ENCODE data around the gene FAS. TPM values are rescaled to one million over a fixed set of nuclear protein-coding genes. Genes with fewer than 3 reads are reported as not detected.

Gene FAS
- total RNA-seq, 1 experiment from 2014 or later: 0.14 TPM

DNA sequence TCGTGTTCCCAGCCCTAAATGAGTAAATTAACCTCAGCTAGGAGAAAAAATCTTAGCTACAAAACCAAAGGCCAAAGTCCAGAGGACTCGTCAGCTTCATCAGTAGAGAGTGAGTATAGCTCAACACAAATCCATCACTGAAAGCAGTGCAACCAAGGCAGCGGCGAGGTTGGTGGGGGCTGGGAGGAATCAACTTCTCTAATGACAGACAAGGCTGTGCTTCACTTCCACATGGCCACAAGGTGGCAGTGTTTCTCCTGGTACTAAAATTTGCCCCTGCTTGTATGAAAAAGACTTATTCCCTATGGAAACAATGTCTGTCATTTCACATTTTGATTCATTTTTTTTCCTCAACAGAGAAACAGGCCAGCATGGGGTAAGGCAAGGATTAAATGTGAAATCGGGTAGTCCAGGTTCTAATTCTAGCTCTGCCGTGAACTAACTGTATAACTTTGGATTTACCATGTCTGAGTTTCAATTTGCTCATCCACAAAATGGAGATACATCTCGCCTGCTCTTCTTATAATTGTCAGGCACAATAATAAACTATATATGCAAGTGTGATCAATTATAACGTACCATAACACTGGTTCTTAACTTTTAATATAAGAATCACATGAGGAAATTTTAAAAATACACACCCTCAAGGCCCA lies 39.3 kb downstream of the FAS start:
- H3K4me3 ChIP-seq (ENCODE audit: insufficient read depth, low read depth, low read length): no peak overlapping the region
- peak; percentile 46 for DNase-seq
- H3K27me3 ChIP-seq (ENCODE audit: control insufficient read depth, insufficient read depth, low read length): no peaks in the 10 kb centered on the region
- H3K36me3 ChIP-seq (replicated peaks; ENCODE audit: control insufficient read depth, insufficient read depth, low read length): no peaks in the 10 kb centered on the region

DNA sequence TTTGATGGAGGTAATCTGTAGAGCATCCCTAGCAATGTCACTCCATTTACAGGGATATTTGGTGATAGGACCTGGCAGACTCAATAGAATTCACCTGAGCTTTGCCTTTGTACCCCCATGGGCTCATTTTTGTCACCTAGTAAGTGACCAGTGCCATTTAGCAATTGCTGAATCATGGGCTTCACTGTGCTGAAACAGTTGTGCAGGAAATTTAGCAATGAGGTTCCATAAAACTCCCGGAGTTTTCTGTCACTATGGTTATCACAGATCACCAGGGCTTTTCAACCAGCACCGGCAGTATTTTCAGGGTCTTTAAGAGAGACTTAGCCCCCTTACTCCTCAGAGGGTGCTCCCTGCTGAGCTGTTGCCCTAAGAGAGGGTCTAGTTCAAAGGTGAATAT lies 40.2 kb downstream of the FAS start:
- H3K36me3 ChIP-seq (replicated peaks; ENCODE audit: control insufficient read depth, insufficient read depth, low read length): no peaks in the 10 kb centered on the region
- H3K4me3 ChIP-seq (ENCODE audit: insufficient read depth, low read depth, low read length): no peak overlapping the region
- no peaks in the 10 kb centered on the region for H3K27me3 ChIP-seq (ENCODE audit: control insufficient read depth, insufficient read depth, low read length)
- no peak for DNase-seq

DNA sequence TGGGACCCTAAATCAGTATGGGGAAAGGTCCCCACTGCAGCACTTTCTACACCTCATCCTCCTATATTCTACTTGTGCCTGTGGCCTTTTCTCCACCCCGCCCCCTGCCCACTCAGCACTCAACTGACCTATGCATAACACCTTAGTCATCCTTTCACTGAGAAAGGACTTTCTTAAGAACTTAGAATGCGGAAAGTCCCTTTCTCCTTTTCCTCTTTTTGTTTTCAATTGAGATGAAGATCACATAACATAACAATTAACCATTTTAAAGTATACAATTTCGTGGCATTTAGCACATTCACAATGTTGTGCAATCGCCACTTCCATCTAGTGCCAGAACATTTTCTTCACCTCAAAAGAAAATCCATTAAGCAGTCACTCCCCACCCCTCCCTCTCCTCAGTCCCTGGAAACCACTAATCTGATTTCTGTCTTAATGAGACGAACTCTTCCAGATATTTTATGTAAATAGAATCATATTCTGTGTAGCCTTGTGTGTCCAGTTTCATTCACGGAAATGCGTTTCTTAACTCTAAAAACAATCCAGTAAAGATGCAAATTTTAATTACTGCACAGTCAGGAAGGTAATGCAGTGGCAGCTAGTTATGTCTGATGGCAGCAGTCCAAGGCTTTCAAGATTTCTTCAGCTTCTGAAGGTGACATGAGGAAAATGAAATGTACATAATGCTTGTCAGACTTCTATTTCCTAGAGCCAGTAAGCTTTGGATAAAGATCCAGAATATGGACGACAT lies 41.7 kb downstream of the FAS start:
- H3K27me3 ChIP-seq (ENCODE audit: control insufficient read depth, insufficient read depth, low read length): no peaks in the 10 kb centered on the region
- DNase-seq: no peak
- no peak overlapping the region for H3K4me3 ChIP-seq (ENCODE audit: insufficient read depth, low read depth, low read length)
- H3K36me3 ChIP-seq (replicated peaks; ENCODE audit: control insufficient read depth, insufficient read depth, low read length): no peaks in the 10 kb centered on the region

DNA sequence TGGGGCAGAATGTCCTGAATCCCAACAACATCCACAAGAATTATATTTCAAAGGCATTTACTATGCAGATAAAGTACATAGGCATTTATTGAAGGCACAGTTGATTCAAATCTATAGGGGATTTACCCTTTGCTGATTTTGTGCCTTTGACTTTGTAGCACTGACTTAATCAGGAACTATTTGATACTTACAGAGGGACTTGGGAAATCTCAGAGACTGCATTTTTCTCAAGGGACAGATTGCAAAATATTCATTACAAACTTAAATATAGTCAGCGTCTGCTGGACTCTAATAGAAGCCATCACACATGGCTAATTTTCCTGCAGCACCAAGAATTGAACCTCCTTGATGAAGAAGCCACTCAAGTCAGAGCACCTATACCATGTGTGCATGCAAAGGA lies 44.9 kb downstream of the FAS start:
- DNase-seq: no peak
- H3K36me3 ChIP-seq (replicated peaks; ENCODE audit: control insufficient read depth, insufficient read depth, low read length): no peaks in the 10 kb centered on the region

DNA sequence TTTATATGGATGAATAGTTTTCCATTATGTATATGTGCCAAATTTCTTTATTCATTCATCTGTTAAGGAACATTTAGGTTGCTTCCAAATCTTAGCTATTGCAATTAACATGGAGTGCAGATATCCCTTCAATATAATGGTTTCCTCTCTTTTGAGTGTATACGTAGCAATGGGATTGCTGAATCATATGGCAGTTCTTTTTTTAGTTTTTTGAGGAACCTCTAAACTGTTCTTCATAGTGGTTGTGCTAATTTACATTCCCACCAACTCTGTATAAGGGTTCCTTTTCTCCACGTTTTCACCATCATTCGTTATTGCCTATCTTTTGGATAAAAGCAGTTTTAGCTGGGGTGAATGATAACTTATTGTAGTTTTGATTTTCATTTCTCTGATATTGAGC lies 46.5 kb downstream of the FAS start:
- Histone ChIP-seq H3K36me3 (replicated peaks; ENCODE audit: control insufficient read depth, insufficient read depth, low read length) (no peaks in the 10 kb centered on the region), H3K27me3 (ENCODE audit: control insufficient read depth, insufficient read depth, low read length) (no peaks in the 10 kb centered on the region), H3K4me3 (ENCODE audit: insufficient read depth, low read depth, low read length) (no peak overlapping the region)
- DNase-seq: no peak

More for the DNA sequence above, 44.9 kb downstream of the FAS start:
- Histone ChIP-seq H3K27me3 (ENCODE audit: control insufficient read depth, insufficient read depth, low read length) (no peaks in the 10 kb centered on the region), H3K4me3 (ENCODE audit: insufficient read depth, low read depth, low read length) (no peak overlapping the region)

DNA sequence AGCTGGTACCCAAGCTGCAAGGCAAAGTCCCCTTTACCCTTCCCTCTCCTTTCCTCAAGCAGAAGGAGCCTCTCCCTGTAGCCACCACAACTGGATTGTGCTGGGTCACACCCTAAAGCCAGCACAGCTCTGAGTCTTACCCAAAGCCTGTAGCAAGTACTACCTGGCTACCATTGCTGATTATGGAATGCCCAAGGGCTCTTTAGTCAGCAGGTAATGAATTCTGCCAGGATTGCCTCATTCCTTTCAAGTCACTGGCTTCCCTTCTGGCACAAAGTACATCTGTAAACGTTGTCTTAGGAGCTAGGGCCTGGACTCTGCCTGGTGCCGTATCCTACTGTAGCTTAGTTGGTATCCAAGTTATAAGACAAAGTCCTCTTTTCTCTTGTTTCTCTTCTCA lies 52.0 kb downstream of the FAS start:
- DNase-seq: no peak
- Histone ChIP-seq H3K4me3 (ENCODE audit: insufficient read depth, low read depth, low read length) (no peak overlapping the region), H3K36me3 (replicated peaks; ENCODE audit: control insufficient read depth, insufficient read depth, low read length) (no peaks in the 10 kb centered on the region), H3K27me3 (ENCODE audit: control insufficient read depth, insufficient read depth, low read length) (no peaks in the 10 kb centered on the region)

DNA sequence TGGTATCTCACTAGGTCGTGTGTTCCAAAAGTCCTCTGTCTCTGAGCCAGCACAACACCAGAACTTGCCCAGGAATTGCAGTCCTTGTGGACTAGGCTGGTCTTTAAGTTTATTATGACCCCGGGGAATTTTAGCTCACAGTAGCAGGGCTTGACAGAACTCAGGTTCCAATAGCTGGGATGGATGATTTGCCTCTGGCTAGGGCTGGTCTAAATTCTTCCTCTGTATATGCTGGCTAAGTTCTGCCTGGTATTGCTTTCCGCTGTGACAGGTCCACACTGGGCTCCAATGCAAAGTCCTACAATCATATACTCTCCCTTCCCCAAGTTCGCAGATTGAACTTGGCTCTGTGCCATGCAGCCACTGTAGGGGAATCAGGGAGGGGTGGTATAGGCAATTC lies 52.5 kb downstream of the FAS start:
- Histone ChIP-seq H3K27me3 (ENCODE audit: control insufficient read depth, insufficient read depth, low read length) (no peaks in the 10 kb centered on the region), H3K4me3 (ENCODE audit: insufficient read depth, low read depth, low read length) (no peak overlapping the region), H3K36me3 (replicated peaks; ENCODE audit: control insufficient read depth, insufficient read depth, low read length) (no peaks in the 10 kb centered on the region)
- DNase-seq: no peak

DNA sequence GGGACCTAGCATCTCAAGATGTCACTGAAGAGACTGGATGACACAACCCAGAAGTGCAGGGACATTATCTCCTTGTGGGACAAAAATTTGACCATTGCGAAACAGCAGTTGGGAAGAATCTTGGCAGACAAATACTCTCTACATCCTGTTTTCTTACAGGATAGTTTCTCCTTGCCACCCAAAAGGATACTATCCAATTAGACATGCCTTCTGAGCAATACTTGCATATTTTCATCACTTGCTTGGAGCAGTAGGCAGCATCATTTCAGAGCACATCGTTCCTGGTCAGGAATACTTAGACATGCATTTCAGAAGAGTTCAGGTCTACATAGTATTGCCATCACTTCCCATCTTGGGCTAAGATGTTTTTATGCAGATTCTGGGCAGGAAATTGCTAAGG lies 56.8 kb downstream of the FAS start:
- H3K27me3 ChIP-seq (ENCODE audit: control insufficient read depth, insufficient read depth, low read length): no peaks in the 10 kb centered on the region
- no peak overlapping the region for H3K4me3 ChIP-seq (ENCODE audit: insufficient read depth, low read depth, low read length)
- no peaks in the 10 kb centered on the region for H3K36me3 ChIP-seq (replicated peaks; ENCODE audit: control insufficient read depth, insufficient read depth, low read length)
- no peak for DNase-seq

DNA sequence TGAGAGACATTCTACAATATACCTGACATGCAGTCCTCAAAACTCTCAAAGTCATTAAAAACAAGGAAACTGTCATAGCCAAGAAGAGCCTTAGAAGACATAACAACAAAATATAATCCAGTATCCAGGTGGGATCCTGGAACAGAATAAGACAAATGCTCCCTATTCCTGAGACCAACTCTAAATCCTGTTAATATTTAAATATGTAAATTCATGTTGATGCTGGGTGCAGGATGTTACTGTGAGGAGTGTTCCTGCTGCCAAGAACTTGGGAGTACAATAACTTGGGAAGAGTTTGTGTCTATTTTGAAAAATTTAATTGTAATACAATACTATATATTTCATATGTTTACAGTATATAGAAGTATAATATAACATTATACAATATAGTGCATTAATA lies 61.0 kb downstream of the FAS start:
- no peaks in the 10 kb centered on the region for H3K27me3 ChIP-seq (ENCODE audit: control insufficient read depth, insufficient read depth, low read length)
- no peaks in the 10 kb centered on the region for H3K36me3 ChIP-seq (replicated peaks; ENCODE audit: control insufficient read depth, insufficient read depth, low read length)
- no peak for DNase-seq
- H3K4me3 ChIP-seq (ENCODE audit: insufficient read depth, low read depth, low read length): no peak overlapping the region

DNA sequence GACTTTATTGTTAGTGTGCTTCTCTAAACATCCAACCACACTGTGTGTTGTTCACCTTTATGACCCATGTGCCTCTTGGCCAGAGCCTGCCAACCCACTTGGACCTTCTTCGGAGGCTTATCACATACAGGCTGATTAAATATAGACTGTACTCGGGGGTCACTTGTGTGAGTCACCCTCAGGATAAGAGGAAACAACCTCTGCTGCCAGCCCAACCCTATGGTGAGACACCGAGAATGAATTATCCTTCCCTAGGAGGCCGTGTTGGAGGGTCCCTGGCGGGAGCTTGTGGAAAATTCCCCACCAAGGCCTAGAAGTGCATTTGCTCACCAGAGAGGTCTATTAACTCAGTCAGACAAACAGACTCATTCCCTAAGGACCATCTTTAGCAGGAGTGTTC lies 63.0 kb downstream of the FAS start:
- no peaks in the 10 kb centered on the region for H3K27me3 ChIP-seq (ENCODE audit: control insufficient read depth, insufficient read depth, low read length)
- H3K36me3 ChIP-seq (replicated peaks; ENCODE audit: control insufficient read depth, insufficient read depth, low read length): no peaks in the 10 kb centered on the region
- no peak overlapping the region for H3K4me3 ChIP-seq (ENCODE audit: insufficient read depth, low read depth, low read length)
- no peak for DNase-seq

DNA sequence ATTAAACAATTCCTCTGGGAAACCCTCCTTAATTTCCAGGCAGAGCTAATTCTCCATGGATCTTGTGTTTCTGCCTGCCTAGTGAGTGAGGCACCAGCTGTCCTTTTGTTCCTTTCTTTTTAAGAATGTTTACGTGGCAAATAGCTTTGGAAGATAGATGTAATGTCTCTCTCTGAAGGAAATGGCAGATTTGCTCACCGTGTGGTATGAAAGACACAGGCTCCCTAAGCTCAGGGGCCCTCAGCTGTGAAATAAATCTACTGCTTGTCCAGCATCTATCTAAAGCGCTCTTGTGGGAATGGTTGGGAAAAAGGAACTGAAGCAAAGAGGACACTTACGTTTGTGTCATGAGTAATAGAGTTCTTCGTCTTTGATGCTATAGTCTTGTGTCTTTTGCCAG lies 64.6 kb downstream of the FAS start:
- H3K36me3 ChIP-seq (replicated peaks; ENCODE audit: control insufficient read depth, insufficient read depth, low read length): no peaks in the 10 kb centered on the region
- no peaks in the 10 kb centered on the region for H3K27me3 ChIP-seq (ENCODE audit: control insufficient read depth, insufficient read depth, low read length)
- no peak for DNase-seq
- no peak overlapping the region for H3K4me3 ChIP-seq (ENCODE audit: insufficient read depth, low read depth, low read length)

DNA sequence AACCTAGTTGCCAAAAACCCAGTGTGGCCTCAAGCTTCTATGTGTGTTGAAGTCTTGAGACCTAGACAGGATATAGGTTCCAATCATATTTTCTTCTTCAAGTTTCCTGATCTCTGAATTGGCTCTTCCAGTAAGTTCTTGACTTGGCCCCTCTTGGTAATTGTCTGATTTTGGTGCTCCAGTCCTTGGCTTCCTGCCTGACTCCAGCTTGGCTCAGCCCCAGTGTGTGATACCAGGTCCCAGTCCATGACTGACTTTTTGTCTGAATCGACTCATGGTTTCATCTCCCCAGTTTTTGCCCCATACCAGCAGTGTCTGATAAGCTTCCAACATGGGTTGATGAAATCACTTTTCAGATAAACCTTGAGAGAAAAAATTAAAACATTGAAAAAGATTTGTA lies 72.3 kb downstream of the FAS start:
- H3K36me3 ChIP-seq (replicated peaks; ENCODE audit: control insufficient read depth, insufficient read depth, low read length): no peaks in the 10 kb centered on the region
- no peak overlapping the region for H3K4me3 ChIP-seq (ENCODE audit: insufficient read depth, low read depth, low read length)
- no peaks in the 10 kb centered on the region for H3K27me3 ChIP-seq (ENCODE audit: control insufficient read depth, insufficient read depth, low read length)
- DNase-seq: no peak

DNA sequence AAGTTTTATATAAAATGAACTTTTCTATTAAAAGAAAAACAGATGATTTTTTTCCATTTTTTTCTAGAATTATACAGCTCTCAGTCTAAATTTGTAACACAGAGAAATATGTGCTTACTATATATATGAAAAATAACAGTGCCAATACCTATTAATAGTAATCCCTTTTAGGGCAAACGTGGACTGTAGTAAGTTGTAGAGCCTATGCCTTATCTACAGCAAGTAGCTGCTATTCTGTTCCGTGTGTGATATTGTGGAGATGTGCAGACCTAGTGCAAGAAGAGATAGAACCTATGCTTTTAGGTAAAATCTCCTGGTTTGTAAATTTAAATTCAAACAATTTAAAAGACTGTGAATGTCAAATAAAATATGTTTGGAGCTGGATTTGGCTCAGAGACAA lies 72.9 kb downstream of the FAS start:
- Histone ChIP-seq H3K36me3 (replicated peaks; ENCODE audit: control insufficient read depth, insufficient read depth, low read length) (no peaks in the 10 kb centered on the region), H3K4me3 (ENCODE audit: insufficient read depth, low read depth, low read length) (no peak overlapping the region), H3K27me3 (ENCODE audit: control insufficient read depth, insufficient read depth, low read length) (no peaks in the 10 kb centered on the region)
- DNase-seq: no peak

DNA sequence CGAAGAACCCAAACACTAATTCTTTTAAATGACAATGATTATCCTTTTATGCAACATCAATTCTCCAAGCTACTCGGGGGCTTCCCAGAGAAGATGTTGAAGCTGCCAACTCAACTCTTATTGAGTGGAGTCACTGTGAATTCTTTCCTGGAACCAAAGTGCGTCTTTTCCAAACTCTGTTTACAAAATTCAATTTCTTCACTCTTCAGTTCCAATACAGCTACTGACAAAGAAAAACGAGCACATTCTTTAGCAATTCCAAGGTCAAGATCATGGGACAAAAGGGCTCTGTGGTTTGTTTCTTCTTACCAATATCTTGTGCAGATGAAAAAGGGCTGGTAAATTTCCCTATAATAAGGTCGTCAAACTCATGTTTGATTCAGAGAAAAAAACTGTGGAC lies 74.2 kb downstream of the FAS start:
- no peak overlapping the region for H3K4me3 ChIP-seq (ENCODE audit: insufficient read depth, low read depth, low read length)
- no peak for DNase-seq
- H3K36me3 ChIP-seq (replicated peaks; ENCODE audit: control insufficient read depth, insufficient read depth, low read length): no peaks in the 10 kb centered on the region
- H3K27me3 ChIP-seq (ENCODE audit: control insufficient read depth, insufficient read depth, low read length): no peaks in the 10 kb centered on the region

Measured in H7 (cell line).